Measurements from ENCODE around the gene PWWP2B.

- TF ChIP-seq EZH2phosphoT487 (IDR thresholded peaks at IDR 0.05; ENCODE audit: borderline replicate concordance) (no peak), CTCF (conservative IDR thresholded peaks at IDR 0.05; ENCODE audit: low read length) (no peak)
Measured at GRCh38 chr10:132429281-132430230, 32.6 kb downstream of the PWWP2B start.

Data from Loucy (cell line).